Smooth muscle cell (in vitro differentiated cells): Measurements from ENCODE around the gene ZFAND3. TPM values are rescaled to one million over a fixed set of nuclear protein-coding genes. Genes with fewer than 3 reads are reported as not detected.

ENCODE experiments used
- DNase-seq: peaks from one replicate; lab custom pipeline; 2025; ENCODE audit not compliant: unreplicated experiment; lab: John Stamatoyannopoulos, UW
- H2AFZ ChIP-seq: fragments of 200-600 bp; sonication (generic); 2 replicates; pipeline ENCODE4 v1.6.0; 2016; ENCODE audit warnings: antibody characterized with exemption, low read depth, mild to moderate bottlenecking
- H3F3A ChIP-seq: fragments of 200-600 bp; sonication (generic); 2 replicates; pipeline ENCODE4 v1.6.0; 2017; ENCODE audit warnings: antibody characterized with exemption, low read depth
- H3K27ac ChIP-seq: fragments of 200-600 bp; sonication (generic); 2 replicates; pipeline ENCODE4 v1.5.1; 2016; ENCODE audit warnings: low read depth, mild to moderate bottlenecking
- H3K27me3 ChIP-seq: fragments of 200-600 bp; sonication (generic); 2 replicates; pipeline ENCODE4 v1.6.1; 2016; ENCODE audit warnings: low read depth, mild to moderate bottlenecking
- H3K36me3 ChIP-seq: fragments of 200-600 bp; sonication (generic); 2 replicates; pipeline ENCODE4 v1.5.1; 2016; ENCODE audit warnings: low read depth
- H3K4me1 ChIP-seq: fragments of 200-600 bp; sonication (generic); 2 replicates; pipeline ENCODE4 v1.5.1; 2016; ENCODE audit warnings: low read depth
- H3K4me2 ChIP-seq: fragments of 200-600 bp; sonication (generic); 2 replicates; pipeline ENCODE4 v1.6.0; 2016; ENCODE audit warnings: mild to moderate bottlenecking
- H3K4me3 ChIP-seq: fragments of 200-600 bp; sonication (generic); 2 replicates; pipeline ENCODE4 v1.5.1; 2016; ENCODE audit warnings: mild to moderate bottlenecking
- H3K79me2 ChIP-seq: fragments of 200-600 bp; sonication (generic); 2 replicates; pipeline ENCODE4 v1.6.0; 2016; ENCODE audit warnings: low read depth, mild to moderate bottlenecking
- H3K9ac ChIP-seq: fragments of 200-600 bp; sonication (generic); 2 replicates; pipeline ENCODE4 v1.6.0; 2016; ENCODE audit warnings: low read depth
- H3K9me3 ChIP-seq: fragments of 200-600 bp; sonication (generic); replicated peaks from 2 replicates; pipeline ENCODE4 v1.5.1; 2016; ENCODE audit warnings: low read depth
- H4K20me1 ChIP-seq: fragments of 200-600 bp; sonication (generic); 2 replicates; pipeline ENCODE4 v1.6.0; 2016; ENCODE audit warnings: low read depth
- CTCF ChIP-seq: fragments of 200-600 bp; sonication (generic); IDR thresholded peaks from 2 replicates; pipeline ENCODE4 v1.5.1; 2017; ENCODE audit warnings: borderline replicate concordance, mild to moderate bottlenecking, antibody characterized with exemption; ENCODE audit not compliant: insufficient read depth, poor library complexity, severe bottlenecking
- WGBS: methylation state at CpG from one replicate; pipeline ENCODE4 v1.1.7; 2016; ENCODE audit warnings: low lambda C conversion rate; 5-methylcytosine and 5-hydroxymethylcytosine counted together
- polyA plus RNA-seq: library from polyadenylated mRNA; unstranded; fragments of >200 nt; fragmentation: Nextera tagmentation; extraction: Ambion mirVana; gene quantifications from 2 replicates; pipeline ENCODE4 v1.2.1, GENCODE V29; 2016
- total RNA-seq: library from RNA; depleted of rRNA; stranded (reverse); fragments of >200 nt; gene quantifications from 2 replicates; pipeline ENCODE4 v1.2.3, GENCODE V29; 2014

Gene ZFAND3
- total and polyA plus RNA-seq, 2 experiments from 2014 or later: 27.6 to 40.5 TPM

DNA sequence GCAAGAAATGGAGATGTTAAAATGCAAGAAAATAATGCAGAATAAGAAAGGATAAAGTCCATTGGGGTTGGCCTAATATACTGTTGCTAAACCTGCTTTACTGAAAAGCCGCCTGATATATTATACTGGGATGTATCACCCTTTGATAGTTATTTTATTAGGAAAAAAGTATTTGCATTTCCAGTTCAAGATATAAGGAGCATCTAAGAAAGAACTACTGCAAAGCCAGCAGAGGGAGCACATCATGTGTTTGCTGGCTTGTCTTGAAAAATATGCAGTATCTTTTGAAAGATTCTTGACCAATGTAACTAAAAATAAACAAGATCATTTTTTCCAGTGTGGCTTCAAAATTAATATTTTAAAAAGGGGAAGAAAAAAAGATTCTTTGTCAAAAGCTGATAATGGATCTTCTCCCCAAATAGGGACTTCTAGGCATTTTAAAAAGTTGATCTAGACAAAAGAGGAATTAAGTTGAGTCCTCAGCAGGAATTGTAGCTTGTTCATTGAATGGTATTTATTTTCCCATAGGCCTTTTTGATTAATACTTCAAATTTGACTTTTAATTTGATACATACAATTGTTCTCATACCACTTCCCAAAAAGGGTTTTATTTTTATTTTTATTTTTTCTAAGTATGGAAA, 214.9 kb downstream of the ZFAND3 start:
- WGBS: 63% methylated on average over 1 of the region's 1 CpG
- Histone ChIP-seq H3K79me2 (peaks cover 89% of the 10 kb centered on the region), H3K9ac (no peak overlapping the region), H3K4me3 (no peak overlapping the region), H3K9me3 (no peaks in the 10 kb centered on the region), H3F3A (no peaks in the 10 kb centered on the region), H4K20me1 (peaks cover 97% of the 10 kb centered on the region), H3K4me1 (peaks cover 22% of the 10 kb centered on the region), H2AFZ (no peak overlapping the region), H3K27me3 (no peaks in the 10 kb centered on the region), H3K4me2 (no peak overlapping the region), H3K27ac (peak overlapping the region; percentile 6), H3K36me3 (no peaks in the 10 kb centered on the region)
- TF ChIP-seq CTCF: peak; percentile 69
- DNase-seq: no peak

- peak overlapping the region; percentile 10 for H3K27ac ChIP-seq
- H3K9me3 ChIP-seq: no peaks in the 10 kb centered on the region
- DNase-seq: no peak
- 92% methylated on average over 1 of the region's 1 CpG for WGBS
- H3K4me1 ChIP-seq: peaks cover 25% of the 10 kb centered on the region
- no peaks in the 10 kb centered on the region for H3K36me3 ChIP-seq
- peaks cover 97% of the 10 kb centered on the region for H4K20me1 ChIP-seq
- H3K4me2 ChIP-seq: no peak overlapping the region
- H3K9ac ChIP-seq: no peak overlapping the region
- H3F3A ChIP-seq: no peaks in the 10 kb centered on the region
- no peak for TF ChIP-seq CTCF
- no peak overlapping the region for H2AFZ ChIP-seq
- H3K27me3 ChIP-seq: no peaks in the 10 kb centered on the region
- H3K79me2 ChIP-seq: peaks cover 85% of the 10 kb centered on the region
- H3K4me3 ChIP-seq: no peak overlapping the region
These were observed 216.0 kb downstream of the ZFAND3 start for GRCh38 chr6:38035478-38035877.

GRCh38 chr6:38039502-38039901, 220.0 kb downstream of the ZFAND3 start:
- H3K4me3 ChIP-seq: no peak overlapping the region
- 65% methylated on average over 2 of the region's 2 CpGs for WGBS
- H3K36me3 ChIP-seq: no peaks in the 10 kb centered on the region
- no peaks in the 10 kb centered on the region for H3F3A ChIP-seq
- no peak for TF ChIP-seq CTCF
- H3K9me3 ChIP-seq: no peaks in the 10 kb centered on the region
- H3K27ac ChIP-seq: peak overlapping the region; percentile 62
- H3K4me2 ChIP-seq: peak overlapping the region; percentile 42
- H3K4me1 ChIP-seq: peaks cover 14% of the 10 kb centered on the region
- H3K9ac ChIP-seq: no peak overlapping the region
- peaks cover 75% of the 10 kb centered on the region for H3K79me2 ChIP-seq
- no peak overlapping the region for H2AFZ ChIP-seq
- DNase-seq: no peak
- no peaks in the 10 kb centered on the region for H3K27me3 ChIP-seq
- peaks cover 95% of the 10 kb centered on the region for H4K20me1 ChIP-seq

DNA sequence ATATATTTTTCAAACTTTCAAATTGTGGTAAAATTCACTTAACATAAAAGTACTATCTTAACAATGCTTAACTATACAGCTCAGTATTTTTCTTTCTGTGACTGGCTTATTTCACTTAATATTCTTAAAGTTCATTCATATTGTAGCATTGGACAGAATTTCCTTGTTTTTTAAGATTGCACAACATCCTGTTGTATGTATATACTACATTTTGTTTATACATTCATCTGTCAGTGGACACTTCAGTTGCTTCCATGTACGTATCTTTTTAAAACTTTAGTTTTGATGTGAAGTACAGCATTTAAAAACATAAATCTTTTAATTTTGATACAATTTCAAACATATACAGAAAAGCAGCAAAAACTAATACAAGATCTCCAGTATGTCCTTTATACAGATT, 220.7 kb downstream of the ZFAND3 start:
- H3K36me3 ChIP-seq: no peaks in the 10 kb centered on the region
- no peaks in the 10 kb centered on the region for H3K27me3 ChIP-seq
- H3F3A ChIP-seq: no peaks in the 10 kb centered on the region
- H4K20me1 ChIP-seq: peaks cover 95% of the 10 kb centered on the region
- peaks cover 6% of the 10 kb centered on the region for H3K4me1 ChIP-seq
- H3K27ac ChIP-seq: peak overlapping the region; percentile 62
- H2AFZ ChIP-seq: no peak overlapping the region
- no peak overlapping the region for H3K9ac ChIP-seq
- peak overlapping the region; percentile 42 for H3K4me2 ChIP-seq
- no peaks in the 10 kb centered on the region for H3K9me3 ChIP-seq
- WGBS: 56% methylated on average over 1 of the region's 1 CpG
- no peak for TF ChIP-seq CTCF
- no peak overlapping the region for H3K4me3 ChIP-seq
- H3K79me2 ChIP-seq: peaks cover 70% of the 10 kb centered on the region
- no peak for DNase-seq
